SK-N-SH treated with all-trans-retinoic acid at 6 μM for 48 hours (cell line): ENCODE measurements around the gene HTR2A.

ENCODE experiments used
- ATAC-seq: fragments of 200-7000 bp; cut with Tn5 transposase; 3 replicates; pipeline ENCODE4 v1.9.1; 2020; ENCODE audit warnings: mild to moderate bottlenecking, moderate library complexity
- ARNTL ChIP-seq: fragments of 450-650 bp; formaldehyde crosslinking; IDR thresholded peaks from 2 replicates; pipeline ENCODE4 v1.5.0; 2020; ENCODE audit warnings: low read depth, mild to moderate bottlenecking, moderate library complexity, borderline replicate concordance
- BACH2 ChIP-seq: fragments of 250-450 bp; sonication (Bioruptor Pico); IDR thresholded peaks from 2 replicates; pipeline ENCODE4 v1.9.0; 2021; ENCODE audit warnings: mild to moderate bottlenecking, borderline replicate concordance
- CSDC2 ChIP-seq: fragments of 250-450 bp; sonication (Bioruptor Pico); IDR thresholded peaks from 2 replicates; pipeline ENCODE4 v1.5.0; 2020; ENCODE audit warnings: mild to moderate bottlenecking, moderate library complexity
- ESRRG ChIP-seq: fragments of 250-450 bp; sonication (Bioruptor Pico); IDR thresholded peaks from 2 replicates; pipeline ENCODE4 v1.6.1; 2021; ENCODE audit warnings: mild to moderate bottlenecking
- GLIS3 ChIP-seq: fragments of 250-450 bp; sonication (Bioruptor Pico); IDR thresholded peaks from 2 replicates; pipeline ENCODE4 v1.5.0; 2020; ENCODE audit warnings: mild to moderate bottlenecking, moderate library complexity
- ISL1 ChIP-seq: fragments of 250-450 bp; sonication (Bioruptor Pico); IDR thresholded peaks from 2 replicates; pipeline ENCODE4 v2.1.2; 2022; ENCODE audit warnings: mild to moderate bottlenecking, moderate library complexity
- OSR1 ChIP-seq: fragments of 250-450 bp; sonication (Bioruptor Pico); IDR thresholded peaks from 2 replicates; pipeline ENCODE4 v1.8.0; 2022; ENCODE audit warnings: moderate library complexity, mild to moderate bottlenecking, inconsistent platforms
- PPARA ChIP-seq: fragments of 250-450 bp; sonication (Bioruptor Pico); IDR thresholded peaks from 2 replicates; pipeline ENCODE4 v1.5.0; 2020; ENCODE audit warnings: mild to moderate bottlenecking, borderline replicate concordance
- RARB ChIP-seq: fragments of 250-450 bp; sonication (Bioruptor Pico); IDR thresholded peaks from 2 replicates; pipeline ENCODE4 v1.8.0; 2021; ENCODE audit warnings: mild to moderate bottlenecking, moderate library complexity
- SNAI2 ChIP-seq: fragments of 250-450 bp; sonication (Bioruptor Pico); IDR thresholded peaks from 2 replicates; pipeline ENCODE4 v1.5.0; 2020; ENCODE audit warnings: mild to moderate bottlenecking, moderate library complexity
- TCF4 ChIP-seq: fragments of 250-450 bp; sonication (Bioruptor Pico); IDR thresholded peaks from 2 replicates; pipeline ENCODE4 v1.8.0; 2021; ENCODE audit warnings: mild to moderate bottlenecking, moderate library complexity, borderline replicate concordance
- TOX ChIP-seq: fragments of 250-450 bp; sonication (Bioruptor Pico); IDR thresholded peaks from 2 replicates; pipeline ENCODE4 v1.8.0; 2021; ENCODE audit warnings: mild to moderate bottlenecking, moderate library complexity, borderline replicate concordance
- ZC3H10 ChIP-seq: fragments of 250-450 bp; sonication (Bioruptor Pico); IDR thresholded peaks from 2 replicates; pipeline ENCODE4 v1.5.1; 2021; ENCODE audit warnings: mild to moderate bottlenecking, moderate library complexity
- ZFP3 ChIP-seq: fragments of 250-450 bp; sonication (Bioruptor Pico); IDR thresholded peaks from 2 replicates; pipeline ENCODE4 v1.5.0; 2020; ENCODE audit warnings: mild to moderate bottlenecking, moderate library complexity
- ZFP30 ChIP-seq: fragments of 450-650 bp; formaldehyde crosslinking; IDR thresholded peaks from 2 replicates; pipeline ENCODE4 v1.5.0; 2022; ENCODE audit warnings: mild to moderate bottlenecking, moderate library complexity
- ZNF565 ChIP-seq: fragments of 450-650 bp; formaldehyde crosslinking; conservative IDR thresholded peaks from 2 replicates; pipeline ENCODE4 v1.5.0; 2020; ENCODE audit warnings: low read depth, mild to moderate bottlenecking, moderate library complexity
- ZNF70 ChIP-seq: fragments of 450-650 bp; formaldehyde crosslinking; IDR thresholded peaks from 2 replicates; pipeline ENCODE4 v1.5.0; 2020; ENCODE audit warnings: mild to moderate bottlenecking, moderate library complexity
- ZNF8 ChIP-seq: fragments of 450-650 bp; formaldehyde crosslinking; IDR thresholded peaks from 2 replicates; pipeline ENCODE4 v1.5.0; 2020; ENCODE audit warnings: mild to moderate bottlenecking, moderate library complexity
- TF ChIP-seq, protein P1 (sequence below): fragments of 250-450 bp; sonication (Bioruptor Pico); IDR thresholded peaks from 2 replicates; pipeline ENCODE4 v1.8.0; 2021; ENCODE audit warnings: low read depth, mild to moderate bottlenecking, moderate library complexity, borderline replicate concordance
- TF ChIP-seq, protein P2 (sequence below): fragments of 250-450 bp; sonication (Bioruptor Pico); IDR thresholded peaks from 2 replicates; pipeline ENCODE4 v1.5.1; 2021; ENCODE audit warnings: mild to moderate bottlenecking, moderate library complexity
- TF ChIP-seq, protein P3 (sequence below): fragments of 250-450 bp; sonication (Bioruptor Pico); IDR thresholded peaks from 2 replicates; pipeline ENCODE4 v1.5.1; 2020; ENCODE audit warnings: low read depth, mild to moderate bottlenecking, moderate library complexity
- TF ChIP-seq, protein P4 (sequence below): fragments of 250-450 bp; sonication (Bioruptor Pico); IDR thresholded peaks from 2 replicates; pipeline ENCODE4 v1.8.0; 2020; ENCODE audit warnings: mild to moderate bottlenecking, moderate library complexity, borderline replicate concordance
- TF ChIP-seq, protein P5 (sequence below): fragments of 250-450 bp; sonication (Bioruptor Pico); IDR thresholded peaks from 2 replicates; pipeline ENCODE4 v1.5.0; 2020; ENCODE audit warnings: mild to moderate bottlenecking, moderate library complexity

HTR2A gene

DNA sequence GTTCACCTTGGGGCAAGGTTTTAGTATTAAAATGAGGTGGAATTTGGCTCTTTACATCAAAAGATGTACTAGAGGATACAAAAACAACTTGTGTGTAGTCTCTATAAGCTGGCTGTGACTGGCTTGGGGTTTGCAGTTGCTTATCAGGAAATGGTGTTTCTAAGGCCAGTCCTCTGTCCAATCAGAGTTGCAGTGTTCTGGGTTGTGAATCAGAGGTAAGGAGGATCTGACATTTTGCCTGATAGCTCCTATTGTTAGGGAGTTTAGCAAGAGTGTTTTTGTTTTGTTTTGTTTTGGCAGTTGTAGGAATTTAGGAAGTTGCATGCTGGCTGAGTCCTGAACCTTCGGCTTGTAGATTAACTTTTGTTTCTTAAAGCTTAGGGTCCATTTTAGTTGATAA, 79.8 kb downstream of the HTR2A start (continued):
- TF ChIP-seq ARNTL (CRISPR knock-in tag) (no peak), ZNF70 (CRISPR knock-in tag) (no peak), ZNF8 (no peak), OSR1 (CRISPR knock-in tag) (no peak)

DNA sequence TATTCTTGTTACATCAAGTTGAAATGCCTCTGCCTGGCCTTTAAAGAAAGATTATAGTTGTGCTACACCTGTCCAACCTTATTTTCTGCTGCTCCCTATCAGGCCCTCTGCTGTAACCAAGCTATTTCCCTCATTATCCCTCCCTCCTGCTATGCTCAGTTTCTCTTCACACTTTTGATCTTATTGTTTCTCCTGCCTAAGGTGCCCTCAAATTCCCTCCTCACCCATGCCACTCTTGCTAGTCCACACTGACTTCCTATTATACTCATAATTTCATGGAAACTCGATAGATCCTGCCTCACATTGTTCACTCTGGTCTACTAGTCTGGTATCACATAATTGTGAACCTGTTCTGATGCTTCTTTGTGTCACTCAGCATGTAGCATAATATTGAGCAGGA, 80.5 kb downstream of the HTR2A start:
- TF ChIP-seq, protein P1, sequence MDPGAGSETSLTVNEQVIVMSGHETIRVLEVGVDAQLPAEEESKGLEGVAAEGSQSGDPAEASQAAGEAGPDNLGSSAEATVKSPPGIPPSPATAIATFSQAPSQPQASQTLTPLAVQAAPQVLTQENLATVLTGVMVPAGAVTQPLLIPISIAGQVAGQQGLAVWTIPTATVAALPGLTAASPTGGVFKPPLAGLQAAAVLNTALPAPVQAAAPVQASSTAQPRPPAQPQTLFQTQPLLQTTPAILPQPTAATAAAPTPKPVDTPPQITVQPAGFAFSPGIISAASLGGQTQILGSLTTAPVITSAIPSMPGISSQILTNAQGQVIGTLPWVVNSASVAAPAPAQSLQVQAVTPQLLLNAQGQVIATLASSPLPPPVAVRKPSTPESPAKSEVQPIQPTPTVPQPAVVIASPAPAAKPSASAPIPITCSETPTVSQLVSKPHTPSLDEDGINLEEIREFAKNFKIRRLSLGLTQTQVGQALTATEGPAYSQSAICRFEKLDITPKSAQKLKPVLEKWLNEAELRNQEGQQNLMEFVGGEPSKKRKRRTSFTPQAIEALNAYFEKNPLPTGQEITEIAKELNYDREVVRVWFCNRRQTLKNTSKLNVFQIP (CRISPR knock-in tag) = no peak
- TF ChIP-seq GLIS3 (CRISPR knock-in tag) (no peak), ZC3H10 (CRISPR knock-in tag) (no peak), TCF4 (no peak), BACH2 (CRISPR knock-in tag) (no peak), ZNF8 (no peak), ZNF565 (CRISPR knock-in tag) (no peak), ARNTL (CRISPR knock-in tag) (no peak), CSDC2 (CRISPR knock-in tag) (no peak), ZFP3 (CRISPR knock-in tag) (no peak), PPARA (CRISPR knock-in tag) (no peak), SNAI2 (CRISPR knock-in tag) (no peak), ESRRG (no peak), OSR1 (CRISPR knock-in tag) (no peak)
- TF ChIP-seq, protein P2, sequence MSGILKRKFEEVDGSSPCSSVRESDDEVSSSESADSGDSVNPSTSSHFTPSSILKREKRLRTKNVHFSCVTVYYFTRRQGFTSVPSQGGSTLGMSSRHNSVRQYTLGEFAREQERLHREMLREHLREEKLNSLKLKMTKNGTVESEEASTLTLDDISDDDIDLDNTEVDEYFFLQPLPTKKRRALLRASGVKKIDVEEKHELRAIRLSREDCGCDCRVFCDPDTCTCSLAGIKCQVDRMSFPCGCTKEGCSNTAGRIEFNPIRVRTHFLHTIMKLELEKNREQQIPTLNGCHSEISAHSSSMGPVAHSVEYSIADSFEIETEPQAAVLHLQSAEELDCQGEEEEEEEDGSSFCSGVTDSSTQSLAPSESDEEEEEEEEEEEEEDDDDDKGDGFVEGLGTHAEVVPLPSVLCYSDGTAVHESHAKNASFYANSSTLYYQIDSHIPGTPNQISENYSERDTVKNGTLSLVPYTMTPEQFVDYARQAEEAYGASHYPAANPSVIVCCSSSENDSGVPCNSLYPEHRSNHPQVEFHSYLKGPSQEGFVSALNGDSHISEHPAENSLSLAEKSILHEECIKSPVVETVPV (CRISPR knock-in tag) = no peak
- TF ChIP-seq, protein P3, sequence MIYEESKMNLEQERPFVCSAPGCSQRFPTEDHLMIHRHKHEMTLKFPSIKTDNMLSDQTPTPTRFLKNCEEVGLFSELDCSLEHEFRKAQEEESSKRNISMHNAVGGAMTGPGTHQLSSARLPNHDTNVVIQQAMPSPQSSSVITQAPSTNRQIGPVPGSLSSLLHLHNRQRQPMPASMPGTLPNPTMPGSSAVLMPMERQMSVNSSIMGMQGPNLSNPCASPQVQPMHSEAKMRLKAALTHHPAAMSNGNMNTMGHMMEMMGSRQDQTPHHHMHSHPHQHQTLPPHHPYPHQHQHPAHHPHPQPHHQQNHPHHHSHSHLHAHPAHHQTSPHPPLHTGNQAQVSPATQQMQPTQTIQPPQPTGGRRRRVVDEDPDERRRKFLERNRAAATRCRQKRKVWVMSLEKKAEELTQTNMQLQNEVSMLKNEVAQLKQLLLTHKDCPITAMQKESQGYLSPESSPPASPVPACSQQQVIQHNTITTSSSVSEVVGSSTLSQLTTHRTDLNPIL (CRISPR knock-in tag) = no peak
- TF ChIP-seq, protein P4, sequence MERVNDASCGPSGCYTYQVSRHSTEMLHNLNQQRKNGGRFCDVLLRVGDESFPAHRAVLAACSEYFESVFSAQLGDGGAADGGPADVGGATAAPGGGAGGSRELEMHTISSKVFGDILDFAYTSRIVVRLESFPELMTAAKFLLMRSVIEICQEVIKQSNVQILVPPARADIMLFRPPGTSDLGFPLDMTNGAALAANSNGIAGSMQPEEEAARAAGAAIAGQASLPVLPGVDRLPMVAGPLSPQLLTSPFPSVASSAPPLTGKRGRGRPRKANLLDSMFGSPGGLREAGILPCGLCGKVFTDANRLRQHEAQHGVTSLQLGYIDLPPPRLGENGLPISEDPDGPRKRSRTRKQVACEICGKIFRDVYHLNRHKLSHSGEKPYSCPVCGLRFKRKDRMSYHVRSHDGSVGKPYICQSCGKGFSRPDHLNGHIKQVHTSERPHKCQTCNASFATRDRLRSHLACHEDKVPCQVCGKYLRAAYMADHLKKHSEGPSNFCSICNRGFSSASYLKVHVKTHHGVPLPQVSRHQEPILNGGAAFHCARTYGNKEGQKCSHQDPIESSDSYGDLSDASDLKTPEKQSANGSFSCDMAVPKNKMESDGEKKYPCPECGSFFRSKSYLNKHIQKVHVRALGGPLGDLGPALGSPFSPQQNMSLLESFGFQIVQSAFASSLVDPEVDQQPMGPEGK (CRISPR knock-in tag) = no peak
- TF ChIP-seq, protein P5, sequence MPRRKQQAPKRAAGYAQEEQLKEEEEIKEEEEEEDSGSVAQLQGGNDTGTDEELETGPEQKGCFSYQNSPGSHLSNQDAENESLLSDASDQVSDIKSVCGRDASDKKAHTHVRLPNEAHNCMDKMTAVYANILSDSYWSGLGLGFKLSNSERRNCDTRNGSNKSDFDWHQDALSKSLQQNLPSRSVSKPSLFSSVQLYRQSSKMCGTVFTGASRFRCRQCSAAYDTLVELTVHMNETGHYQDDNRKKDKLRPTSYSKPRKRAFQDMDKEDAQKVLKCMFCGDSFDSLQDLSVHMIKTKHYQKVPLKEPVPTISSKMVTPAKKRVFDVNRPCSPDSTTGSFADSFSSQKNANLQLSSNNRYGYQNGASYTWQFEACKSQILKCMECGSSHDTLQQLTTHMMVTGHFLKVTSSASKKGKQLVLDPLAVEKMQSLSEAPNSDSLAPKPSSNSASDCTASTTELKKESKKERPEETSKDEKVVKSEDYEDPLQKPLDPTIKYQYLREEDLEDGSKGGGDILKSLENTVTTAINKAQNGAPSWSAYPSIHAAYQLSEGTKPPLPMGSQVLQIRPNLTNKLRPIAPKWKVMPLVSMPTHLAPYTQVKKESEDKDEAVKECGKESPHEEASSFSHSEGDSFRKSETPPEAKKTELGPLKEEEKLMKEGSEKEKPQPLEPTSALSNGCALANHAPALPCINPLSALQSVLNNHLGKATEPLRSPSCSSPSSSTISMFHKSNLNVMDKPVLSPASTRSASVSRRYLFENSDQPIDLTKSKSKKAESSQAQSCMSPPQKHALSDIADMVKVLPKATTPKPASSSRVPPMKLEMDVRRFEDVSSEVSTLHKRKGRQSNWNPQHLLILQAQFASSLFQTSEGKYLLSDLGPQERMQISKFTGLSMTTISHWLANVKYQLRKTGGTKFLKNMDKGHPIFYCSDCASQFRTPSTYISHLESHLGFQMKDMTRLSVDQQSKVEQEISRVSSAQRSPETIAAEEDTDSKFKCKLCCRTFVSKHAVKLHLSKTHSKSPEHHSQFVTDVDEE (CRISPR knock-in tag) = no peak
- TF ChIP-seq, all 23 proteins: peak for 0
- ATAC-seq = no peak

DNA sequence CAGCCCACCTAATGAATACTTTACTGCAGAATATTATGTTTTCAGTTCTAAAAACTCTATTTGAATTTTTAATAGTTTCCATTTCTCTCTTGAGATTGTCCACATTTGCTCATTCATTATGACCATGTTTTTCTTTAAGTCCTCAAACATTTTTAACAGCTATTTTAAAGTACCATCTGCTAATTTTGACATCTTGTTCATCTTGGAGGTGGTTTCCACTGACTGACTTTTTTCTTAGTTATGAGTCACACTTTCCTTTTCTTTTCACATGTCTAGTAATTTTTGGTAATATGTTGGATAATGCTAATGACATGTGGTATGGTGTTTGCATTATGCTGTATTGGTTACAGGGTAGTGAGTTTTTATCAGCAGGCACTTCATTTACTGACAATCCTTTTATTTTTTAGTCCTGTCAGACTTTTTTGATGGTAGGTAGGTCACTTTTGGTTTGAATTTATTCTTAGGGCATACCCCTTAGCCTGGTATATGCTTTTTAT, 84.5 kb downstream of the HTR2A start:
- ATAC-seq = no peak
- TF ChIP-seq, protein P4 (CRISPR knock-in tag) = no peak
- TF ChIP-seq ZFP30 (CRISPR knock-in tag) = no peak
- TF ChIP-seq RARB (CRISPR knock-in tag) = no peak
- TF ChIP-seq ZNF565 (CRISPR knock-in tag) = no peak
- TF ChIP-seq, protein P2 (CRISPR knock-in tag) = no peak
- TF ChIP-seq OSR1 (CRISPR knock-in tag) = no peak
- TF ChIP-seq, protein P3 (CRISPR knock-in tag) = no peak
- TF ChIP-seq ISL1 (CRISPR knock-in tag) = no peak
- TF ChIP-seq ZNF70 (CRISPR knock-in tag) = no peak
- no peak for TF ChIP-seq TOX
